RWPE2 (cell line): ENCODE results near the gene EPHB4.

Experiments used
- ATAC-seq: fragments of 200-7000 bp; cut with Tn5 transposase; 3 replicates; pipeline ENCODE4 v1.9.1; 2021; ENCODE audit warnings: low read depth
- DNase-seq: peaks from one replicate; pipeline ENCODE4 v3.0.0-alpha.2; 2020; ENCODE audit warnings: low spot score
- H3K27ac ChIP-seq: fragments of 450-650 bp; 2 replicates; pipeline ENCODE4 v1.5.1; 2017; ENCODE audit warnings: mild to moderate bottlenecking; ENCODE audit not compliant: poor library complexity, severe bottlenecking
- H3K27me3 ChIP-seq: fragments of 250-450 bp; sonication (Bioruptor Pico); 2 replicates; pipeline ENCODE4 v1.5.1; 2021; ENCODE audit warnings: mild to moderate bottlenecking, moderate library complexity; ENCODE audit not compliant: insufficient read depth, poor library complexity, severe bottlenecking
- H3K36me3 ChIP-seq: fragments of 250-450 bp; sonication (Bioruptor Pico); 2 replicates; pipeline ENCODE4 v1.5.1; 2020; ENCODE audit warnings: low read depth, mild to moderate bottlenecking, moderate library complexity
- H3K4me1 ChIP-seq: fragments of 250-450 bp; sonication (Bioruptor Pico); 2 replicates; pipeline ENCODE4 v1.5.1; 2021; ENCODE audit warnings: mild to moderate bottlenecking, moderate library complexity; ENCODE audit not compliant: insufficient read depth, poor library complexity, severe bottlenecking
- H3K4me3 ChIP-seq: fragments of 250-450 bp; sonication (Bioruptor Pico); 2 replicates; pipeline ENCODE4 v1.5.1; 2021; ENCODE audit warnings: mild to moderate bottlenecking, moderate library complexity; ENCODE audit not compliant: severe bottlenecking
- H3K9me3 ChIP-seq: fragments of 250-450 bp; sonication (Bioruptor Pico); 2 replicates; pipeline ENCODE4 v1.5.1; 2021; ENCODE audit warnings: mild to moderate bottlenecking, moderate library complexity; ENCODE audit not compliant: severe bottlenecking
- TF ChIP-seq, protein P1 (sequence below): fragments of 450-650 bp; IDR thresholded peaks from one replicate; pipeline ENCODE4 v1.5.1; 2017; ENCODE audit warnings: mild to moderate bottlenecking, moderate library complexity; ENCODE audit not compliant: poor library complexity, severe bottlenecking

Gene EPHB4

DNA sequence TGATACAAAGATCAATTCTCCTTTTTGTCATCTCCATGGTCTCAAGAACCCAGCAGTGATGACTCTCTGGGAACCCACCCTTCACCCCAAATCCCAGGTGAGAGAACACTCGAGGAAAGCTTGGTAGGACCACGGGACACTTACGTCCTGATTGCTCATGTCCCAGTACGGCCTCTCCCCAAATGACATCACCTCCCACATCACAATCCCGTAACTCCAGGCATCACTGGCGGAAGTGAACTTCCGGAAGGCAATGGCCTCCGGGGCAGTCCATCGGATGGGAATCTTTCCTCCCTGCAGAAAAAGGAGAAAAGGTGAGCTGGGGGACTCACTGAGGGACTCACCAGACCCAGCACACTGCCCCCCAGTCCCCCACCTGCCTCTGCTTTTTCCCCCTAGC, 21.0 kb downstream of the EPHB4 start:
- H3K9me3 ChIP-seq, result no peaks in the 10 kb centered on the region
- H3K27me3 ChIP-seq, result no peaks in the 10 kb centered on the region
- no peak for DNase-seq
- peaks cover 81% of the 10 kb centered on the region for H3K36me3 ChIP-seq
- no peak overlapping the region for H3K27ac ChIP-seq
- H3K4me3 ChIP-seq, result no peak overlapping the region
- TF ChIP-seq, protein P1, sequence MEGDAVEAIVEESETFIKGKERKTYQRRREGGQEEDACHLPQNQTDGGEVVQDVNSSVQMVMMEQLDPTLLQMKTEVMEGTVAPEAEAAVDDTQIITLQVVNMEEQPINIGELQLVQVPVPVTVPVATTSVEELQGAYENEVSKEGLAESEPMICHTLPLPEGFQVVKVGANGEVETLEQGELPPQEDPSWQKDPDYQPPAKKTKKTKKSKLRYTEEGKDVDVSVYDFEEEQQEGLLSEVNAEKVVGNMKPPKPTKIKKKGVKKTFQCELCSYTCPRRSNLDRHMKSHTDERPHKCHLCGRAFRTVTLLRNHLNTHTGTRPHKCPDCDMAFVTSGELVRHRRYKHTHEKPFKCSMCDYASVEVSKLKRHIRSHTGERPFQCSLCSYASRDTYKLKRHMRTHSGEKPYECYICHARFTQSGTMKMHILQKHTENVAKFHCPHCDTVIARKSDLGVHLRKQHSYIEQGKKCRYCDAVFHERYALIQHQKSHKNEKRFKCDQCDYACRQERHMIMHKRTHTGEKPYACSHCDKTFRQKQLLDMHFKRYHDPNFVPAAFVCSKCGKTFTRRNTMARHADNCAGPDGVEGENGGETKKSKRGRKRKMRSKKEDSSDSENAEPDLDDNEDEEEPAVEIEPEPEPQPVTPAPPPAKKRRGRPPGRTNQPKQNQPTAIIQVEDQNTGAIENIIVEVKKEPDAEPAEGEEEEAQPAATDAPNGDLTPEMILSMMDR, result no peak
- no peak for ATAC-seq
- peaks cover 22% of the 10 kb centered on the region for H3K4me1 ChIP-seq

- no peaks in the 10 kb centered on the region for H3K27me3 ChIP-seq
- no peak for DNase-seq
- no peak overlapping the region for H3K4me3 ChIP-seq
- peaks cover 67% of the 10 kb centered on the region for H3K36me3 ChIP-seq
- no peak for ATAC-seq
- no peaks in the 10 kb centered on the region for H3K9me3 ChIP-seq
- H3K4me1 ChIP-seq, result peaks cover 34% of the 10 kb centered on the region
- H3K27ac ChIP-seq, result peak overlapping the region; percentile 95
- TF ChIP-seq, protein P1, result no peak
Measured at GRCh38 chr7:100804681-100805431, 22.5 kb downstream of the EPHB4 start.

DNA sequence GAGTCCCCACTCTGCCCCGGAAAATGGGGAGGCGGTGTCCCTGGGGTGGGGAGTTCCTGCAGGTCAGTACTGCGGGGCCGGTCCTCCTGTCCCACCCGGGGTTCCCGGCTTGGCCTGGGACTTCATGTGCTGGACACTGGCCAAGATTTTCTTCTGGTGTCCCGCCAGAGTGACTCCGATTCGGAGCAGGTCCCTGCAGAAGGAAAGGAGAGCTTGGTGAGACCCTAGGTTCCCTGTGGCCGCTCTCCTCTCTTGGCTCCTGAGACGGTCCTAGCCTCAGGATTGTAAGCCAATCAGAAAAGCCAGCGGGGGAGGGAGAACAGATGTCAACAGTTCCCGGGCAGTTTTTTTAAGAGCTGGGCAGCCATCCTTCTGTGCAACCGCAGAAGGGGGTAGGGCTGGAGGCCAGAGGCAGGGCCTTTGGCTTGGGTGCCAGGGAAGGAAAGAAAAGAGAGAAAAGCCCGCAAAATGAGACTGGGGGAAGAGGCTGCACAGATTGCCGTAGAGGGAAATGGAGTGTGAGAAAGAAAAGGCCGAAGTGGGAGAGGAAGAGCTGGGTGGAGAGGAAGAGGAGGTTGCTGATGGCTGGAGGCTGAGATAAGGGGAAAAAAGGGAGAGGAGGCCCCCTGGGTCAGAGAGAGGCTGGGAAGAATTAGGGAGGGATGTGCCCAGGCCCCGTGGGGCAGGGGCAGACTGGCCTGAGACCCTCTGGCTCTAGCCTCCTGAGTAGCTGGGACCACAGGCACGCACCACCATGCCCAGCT, 23.7 kb downstream of the EPHB4 start:
- no peak overlapping the region for H3K4me3 ChIP-seq
- ATAC-seq (peak; percentile 68), DNase-seq (peak; percentile 86)
- H3K4me1 ChIP-seq, result peaks cover 34% of the 10 kb centered on the region
- H3K27ac ChIP-seq, result peak overlapping the region; percentile 95
- TF ChIP-seq, protein P1, result no peak
- no peaks in the 10 kb centered on the region for H3K27me3 ChIP-seq
- H3K36me3 ChIP-seq, result peaks cover 55% of the 10 kb centered on the region
- no peaks in the 10 kb centered on the region for H3K9me3 ChIP-seq

DNA sequence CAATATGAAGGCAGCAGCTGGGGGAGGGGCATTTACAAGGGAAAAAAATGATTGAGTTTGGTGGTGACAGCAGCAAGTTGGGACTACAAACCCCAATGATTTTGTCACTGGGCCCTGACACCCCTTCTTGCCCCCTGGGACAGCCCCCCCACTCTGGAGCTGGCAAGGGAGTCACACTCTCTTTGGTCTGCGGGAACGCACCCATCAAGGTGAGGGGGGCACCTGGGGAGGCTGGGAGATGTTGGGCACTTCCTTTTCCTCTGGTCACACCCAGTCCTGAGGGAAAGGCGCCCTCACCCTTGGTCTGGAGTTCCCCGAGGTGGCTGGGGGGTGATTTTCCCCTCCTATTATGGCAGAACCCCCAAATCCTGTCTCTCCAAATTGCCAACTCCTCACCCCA, 24.4 kb downstream of the EPHB4 start:
- H3K27ac ChIP-seq, result peak overlapping the region; percentile 95
- no peaks in the 10 kb centered on the region for H3K27me3 ChIP-seq
- H3K4me1 ChIP-seq, result peaks cover 34% of the 10 kb centered on the region
- TF ChIP-seq, protein P1, result no peak
- H3K36me3 ChIP-seq, result peaks cover 48% of the 10 kb centered on the region
- H3K4me3 ChIP-seq, result no peak overlapping the region
- no peak for ATAC-seq
- DNase-seq, result no peak
- no peaks in the 10 kb centered on the region for H3K9me3 ChIP-seq
